SKM-1 treated with dmso at 0.1 percent for 144 hours (cell line): ENCODE data around the gene SNAPC4.
"Not testable (repeated sequence)": the region's sequence is repeated elsewhere in the genome, so short reads cannot be mapped to it uniquely, and the experiment has no call there.

ENCODE experiments used
- DNase-seq: peaks from one replicate; lab custom pipeline; 2025; ENCODE audit not compliant: unreplicated experiment; lab: John Stamatoyannopoulos, UW

Gene SNAPC4

GRCh38 chr9:136433043-136433715 is 33.2 kb upstream of the SNAPC4 start:
- DNase-seq, result no peak

DNA sequence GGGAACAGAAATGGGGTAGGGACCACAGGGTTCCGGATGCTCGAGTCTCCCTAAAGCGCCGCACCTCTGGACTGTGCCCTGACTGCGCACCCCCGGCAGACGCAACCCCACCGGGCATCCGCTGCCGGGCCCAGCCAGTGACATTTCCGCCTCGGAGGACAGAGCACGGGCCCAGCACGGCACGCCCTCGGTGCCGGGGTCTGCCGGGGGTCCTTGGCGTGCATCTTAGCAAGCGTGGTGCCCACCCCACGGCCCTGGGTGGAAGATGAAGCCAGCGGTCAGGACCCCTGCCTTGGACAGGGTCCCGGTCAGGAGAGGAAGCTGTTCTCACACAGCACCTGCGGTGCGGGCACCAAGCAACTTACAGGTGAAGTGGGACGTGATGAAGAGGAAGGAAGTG is 32.6 kb upstream of the SNAPC4 start:
- no peak for DNase-seq

DNA sequence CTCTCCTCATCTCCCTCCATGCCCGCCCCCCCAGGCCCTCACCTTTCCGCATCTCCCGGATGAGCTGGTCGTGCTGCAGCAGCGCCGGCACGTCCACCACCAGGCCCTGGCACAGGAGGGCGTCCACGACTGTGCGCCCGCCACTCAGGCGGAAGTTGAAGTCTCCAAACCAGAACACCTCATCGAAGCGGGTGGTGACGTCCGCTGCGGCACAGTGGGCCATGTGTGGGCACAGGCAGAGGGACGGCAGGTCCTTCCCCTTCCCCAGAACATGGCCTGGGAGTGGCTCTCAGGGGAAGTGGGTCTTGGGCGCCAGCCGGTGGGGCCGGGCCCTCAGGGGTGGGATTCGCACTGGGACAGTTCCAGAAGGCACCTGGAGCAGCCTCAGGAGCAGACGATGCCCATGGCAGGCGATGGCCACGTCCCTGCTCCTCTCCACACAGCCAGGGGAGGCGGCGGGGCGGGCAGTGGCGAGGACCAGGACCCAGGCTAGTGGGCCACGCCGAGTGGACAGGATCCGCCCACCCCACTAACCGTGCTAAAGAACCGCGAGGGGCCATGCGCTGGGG is 31.9 kb upstream of the SNAPC4 start:
- DNase-seq, result no peak

DNA sequence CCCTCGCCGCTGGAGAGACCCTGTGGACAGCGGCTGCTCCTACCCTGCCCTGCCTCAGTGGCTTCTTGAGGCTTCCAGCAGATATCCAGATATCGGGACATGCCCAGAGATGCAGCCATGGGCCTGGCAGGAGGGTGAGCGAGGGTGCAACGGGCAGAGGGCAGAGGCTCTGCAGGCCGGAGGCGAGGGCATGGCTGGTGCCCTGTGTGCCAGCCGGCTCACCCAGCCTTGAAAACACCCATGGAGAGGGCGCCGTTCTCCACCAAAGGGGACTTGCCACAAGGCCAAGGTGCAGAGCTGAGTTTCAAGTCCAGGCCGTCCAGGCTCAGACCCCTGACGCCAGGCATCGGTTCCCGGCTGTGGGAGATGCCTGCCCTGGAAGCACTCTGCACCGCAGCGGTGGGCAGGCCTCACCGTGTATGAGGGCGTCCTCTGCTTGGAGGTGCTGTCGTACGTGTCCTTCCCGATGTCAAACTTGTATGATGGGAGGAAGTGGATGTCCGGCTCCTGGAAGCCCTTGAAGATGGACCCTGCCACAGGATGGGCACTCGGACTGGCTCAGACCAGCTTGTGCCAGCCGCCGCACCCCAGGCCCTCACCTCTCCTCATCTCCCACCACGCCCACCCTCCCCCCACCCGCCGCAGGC is 30.7 kb upstream of the SNAPC4 start:
- DNase-seq, result no peak

GRCh38 chr9:136429683-136430491 is 29.9 kb upstream of the SNAPC4 start:
- DNase-seq, result no peak

- DNase-seq, result no peak
These were observed 29.2 kb upstream of the SNAPC4 start for GRCh38 chr9:136429075-136429628.

- DNase-seq, result no peak
These were observed 26.8 kb upstream of the SNAPC4 start for GRCh38 chr9:136426787-136427186.

- not testable (repeated sequence) for DNase-seq
These were observed 25.4 kb upstream of the SNAPC4 start for GRCh38 chr9:136425367-136425766.

GRCh38 chr9:136424750-136425362 is 24.9 kb upstream of the SNAPC4 start:
- DNase-seq, result no peak

DNA sequence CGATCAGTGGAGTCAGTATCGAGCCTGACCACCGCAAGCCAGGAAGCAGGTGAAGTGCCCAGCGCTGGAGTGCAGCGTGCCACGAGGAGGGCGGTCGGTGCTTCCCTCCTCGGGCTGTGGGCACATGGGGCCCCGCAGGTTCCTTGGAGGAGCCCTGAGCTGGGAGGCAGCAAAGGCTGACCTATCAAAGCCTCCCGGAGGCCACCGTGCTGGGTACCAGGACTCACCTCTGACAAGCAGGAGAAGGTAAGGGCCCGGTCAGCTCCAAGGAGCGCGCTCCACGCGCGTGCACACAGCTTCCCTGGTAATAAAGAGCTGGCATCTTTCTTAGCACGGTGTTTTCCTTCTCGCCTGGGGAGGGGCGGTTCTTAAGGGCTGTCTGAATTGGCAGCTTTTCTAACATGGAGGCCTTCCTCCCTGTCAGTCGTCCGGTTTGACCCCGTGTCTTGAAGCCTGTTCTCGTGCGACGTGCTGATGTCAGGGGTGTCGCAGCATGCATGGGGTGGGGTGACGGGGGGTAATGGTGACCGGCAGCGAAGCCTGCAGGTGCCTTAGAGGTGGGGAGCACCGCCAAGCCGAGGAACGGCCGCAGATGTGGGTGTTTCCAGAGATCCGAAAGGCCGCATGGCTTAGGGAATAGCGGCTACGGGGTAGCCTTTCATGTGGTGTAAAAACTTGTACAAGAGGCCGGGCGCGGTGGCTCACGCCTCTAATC is 23.6 kb upstream of the SNAPC4 start:
- no peak for DNase-seq

DNA sequence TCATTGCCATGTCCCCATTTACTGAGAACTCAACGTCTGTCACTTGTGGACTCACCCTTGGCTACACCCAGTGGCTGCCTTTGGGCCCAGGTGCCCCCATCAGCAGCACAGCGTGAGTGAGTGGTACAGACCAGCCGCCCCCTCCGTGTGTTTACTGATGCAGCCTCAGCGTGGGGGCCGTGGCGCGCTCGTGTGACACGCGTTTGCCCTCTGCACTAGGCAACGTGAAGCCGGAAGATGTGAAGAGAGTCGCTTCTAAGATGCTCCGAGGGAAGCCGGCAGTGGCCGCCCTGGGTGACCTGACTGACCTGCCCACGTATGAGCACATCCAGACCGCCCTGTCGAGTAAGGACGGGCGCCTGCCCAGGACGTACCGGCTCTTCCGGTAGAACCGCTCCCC is 22.9 kb upstream of the SNAPC4 start:
- no peak for DNase-seq

DNA sequence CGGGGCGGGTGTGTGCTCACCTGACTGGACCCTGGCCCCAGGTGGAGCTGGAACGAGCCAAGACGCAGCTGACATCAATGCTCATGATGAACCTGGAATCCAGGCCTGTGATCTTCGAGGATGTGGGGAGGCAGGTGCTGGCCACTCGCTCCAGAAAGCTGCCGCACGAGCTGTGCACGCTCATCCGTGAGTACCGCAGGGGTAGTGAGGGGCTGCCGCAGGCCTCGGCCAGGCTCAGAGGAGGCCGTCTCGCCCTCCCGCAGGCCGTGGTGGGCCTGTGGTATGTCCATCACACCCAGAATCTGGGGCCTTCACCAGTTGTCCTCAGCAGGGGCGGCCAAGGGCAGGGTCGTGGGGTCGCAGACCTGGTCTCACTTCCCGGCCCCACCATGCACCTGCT is 21.8 kb upstream of the SNAPC4 start:
- no peak for DNase-seq

DNA sequence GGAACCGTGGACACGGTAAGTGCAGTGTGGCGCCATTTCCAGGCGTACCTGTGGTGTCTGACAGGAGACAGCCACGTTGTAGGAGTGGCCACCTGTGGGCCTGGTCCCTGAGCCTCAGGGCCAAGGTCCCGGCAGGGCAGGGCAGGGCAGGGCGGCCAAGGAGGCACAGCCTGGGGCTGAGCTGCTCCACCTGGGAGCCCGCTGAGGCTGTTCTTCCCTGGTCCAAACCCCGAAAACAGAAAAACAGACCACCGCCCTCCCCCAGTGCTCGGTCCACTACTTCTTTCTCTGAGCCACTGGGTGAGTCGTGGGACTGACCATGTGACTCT is 19.1 kb upstream of the SNAPC4 start:
- no peak for DNase-seq

DNA sequence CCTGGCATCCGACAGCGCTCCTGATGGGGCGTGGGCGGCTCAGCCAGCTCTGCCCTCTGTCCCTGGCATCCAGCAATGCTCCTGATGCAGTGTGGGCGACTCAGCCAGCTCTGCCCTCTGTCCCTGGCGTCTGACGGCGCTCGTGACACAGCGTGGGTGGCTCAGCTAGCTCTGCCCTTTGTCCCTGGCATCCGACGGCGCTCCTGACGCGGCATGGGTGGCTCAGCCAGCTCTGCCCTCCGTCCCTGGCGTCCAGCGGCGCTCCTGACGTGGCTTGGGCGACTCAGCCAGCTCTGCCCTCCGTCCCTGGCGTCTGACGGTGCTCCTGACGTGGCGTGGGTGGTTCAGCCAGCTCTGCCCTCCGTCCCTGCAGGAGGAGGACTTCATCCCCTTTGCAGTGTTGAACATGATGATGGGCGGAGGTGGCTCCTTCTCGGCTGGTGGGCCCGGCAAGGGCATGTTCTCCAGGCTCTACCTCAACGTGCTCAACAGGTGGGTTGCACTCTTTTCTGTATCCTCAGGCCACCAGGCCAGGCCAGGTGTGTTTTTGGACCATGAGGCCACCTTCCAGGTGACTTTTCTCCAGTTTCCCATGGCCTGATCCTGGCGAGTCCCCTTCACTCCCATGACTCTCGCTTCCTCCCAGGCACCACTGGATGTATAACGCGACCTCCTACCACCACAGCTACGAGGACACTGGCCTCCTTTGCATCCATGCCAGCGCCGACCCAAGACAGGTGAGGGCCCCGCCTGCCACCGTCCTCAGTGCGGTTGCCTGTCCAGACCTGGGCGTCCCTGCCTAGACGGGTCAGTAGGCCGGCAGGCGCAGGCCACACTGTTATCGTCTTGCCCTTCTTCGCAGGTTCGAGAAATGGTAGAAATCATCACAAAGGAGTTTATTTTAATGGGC is 18.5 kb upstream of the SNAPC4 start:
- no peak for DNase-seq

GRCh38 chr9:136416914-136417313 is 16.9 kb upstream of the SNAPC4 start:
- DNase-seq, result no peak

DNA sequence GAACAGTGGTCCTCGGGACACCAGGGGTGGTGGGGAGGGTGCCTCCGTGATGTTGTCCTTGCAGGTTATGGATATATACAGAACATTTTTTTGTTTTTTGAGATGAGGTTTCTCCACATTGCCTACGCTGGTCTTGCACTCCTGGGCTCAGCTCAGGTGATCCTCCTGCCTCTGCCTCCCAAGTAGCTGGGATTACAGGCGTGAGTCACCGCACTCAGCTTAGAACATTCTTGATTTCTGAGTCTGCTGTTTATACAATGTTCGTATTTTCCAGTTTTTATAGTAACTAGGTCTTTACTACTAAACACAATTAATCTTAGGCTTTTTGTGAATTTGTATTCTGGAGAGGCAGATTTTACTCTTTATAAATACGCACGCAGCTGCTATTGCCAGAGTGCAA is 16.5 kb upstream of the SNAPC4 start:
- DNase-seq, result no peak

DNA sequence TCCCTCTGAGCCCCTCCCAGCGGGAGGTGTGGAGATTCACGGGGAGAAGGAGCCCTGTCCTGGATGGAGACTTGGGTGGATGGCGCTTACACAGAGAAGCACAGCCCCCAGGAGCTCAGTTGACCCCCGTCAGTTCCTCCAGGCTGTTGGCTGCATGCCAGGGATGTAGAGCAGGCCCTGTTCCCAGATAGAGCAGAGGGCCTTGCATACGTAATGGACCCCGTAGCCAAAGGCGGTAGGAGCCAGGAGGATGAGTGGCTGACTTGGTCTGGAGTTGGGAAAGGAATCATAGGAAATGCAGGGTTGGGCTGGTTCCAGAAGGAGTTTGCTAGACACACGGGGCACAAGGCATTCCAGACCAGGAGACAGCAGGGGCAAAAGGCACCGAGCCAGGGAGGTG is 13.0 kb upstream of the SNAPC4 start:
- DNase-seq, result no peak

DNA sequence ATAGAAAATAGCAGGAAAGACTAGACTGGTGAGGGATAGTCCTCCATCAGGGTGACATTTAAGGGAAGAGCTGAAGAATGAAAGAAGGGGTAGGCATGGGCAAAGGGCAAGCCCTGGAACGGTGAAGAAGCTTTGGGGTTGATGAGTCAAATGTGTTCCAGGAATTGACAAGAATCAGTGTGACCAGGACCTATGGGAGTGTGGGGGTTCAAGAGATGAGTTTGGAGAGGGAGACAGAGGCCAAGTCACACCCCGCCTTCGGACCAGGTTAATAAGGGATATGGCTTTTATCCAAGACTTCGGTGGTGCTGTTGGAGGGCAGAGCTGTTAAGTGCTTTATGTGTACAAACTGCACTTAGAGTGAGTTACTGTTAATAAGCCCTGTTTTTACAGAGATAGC is 11.4 kb upstream of the SNAPC4 start:
- DNase-seq, result no peak

GRCh38 chr9:136410500-136411287 is 10.7 kb upstream of the SNAPC4 start, which contains the start of the genes ENTR1 and PMPCA:
Gene ENTR1, minus strand, starts transcription at chr9:136410614. Its CDS starts 217 bp downstream, at chr9:136410397.
Gene PMPCA, plus strand, starts transcription at chr9:136410658. Its CDS starts 11 bp downstream, at chr9:136410669.
- DNase-seq, result peak; percentile 82
